Activated CD4-positive, alpha-beta T cell treated with anti-CD3 and anti-CD28 coated beads for 24 hours (primary cell): Measurements from ENCODE around the gene ITIH3.

Experiments
- DNase-seq, 2 donors: peaks; one replicate each; pipeline ENCODE4 v3.0.0-alpha.2; 2020; ENCODE audit warnings: low read depth in 2 of 2

The ITIH3 gene

GRCh38 chr3:52779011-52779836 lies 15.4 kb upstream of the ITIH3 start:
- DNase-seq = no peak

DNA sequence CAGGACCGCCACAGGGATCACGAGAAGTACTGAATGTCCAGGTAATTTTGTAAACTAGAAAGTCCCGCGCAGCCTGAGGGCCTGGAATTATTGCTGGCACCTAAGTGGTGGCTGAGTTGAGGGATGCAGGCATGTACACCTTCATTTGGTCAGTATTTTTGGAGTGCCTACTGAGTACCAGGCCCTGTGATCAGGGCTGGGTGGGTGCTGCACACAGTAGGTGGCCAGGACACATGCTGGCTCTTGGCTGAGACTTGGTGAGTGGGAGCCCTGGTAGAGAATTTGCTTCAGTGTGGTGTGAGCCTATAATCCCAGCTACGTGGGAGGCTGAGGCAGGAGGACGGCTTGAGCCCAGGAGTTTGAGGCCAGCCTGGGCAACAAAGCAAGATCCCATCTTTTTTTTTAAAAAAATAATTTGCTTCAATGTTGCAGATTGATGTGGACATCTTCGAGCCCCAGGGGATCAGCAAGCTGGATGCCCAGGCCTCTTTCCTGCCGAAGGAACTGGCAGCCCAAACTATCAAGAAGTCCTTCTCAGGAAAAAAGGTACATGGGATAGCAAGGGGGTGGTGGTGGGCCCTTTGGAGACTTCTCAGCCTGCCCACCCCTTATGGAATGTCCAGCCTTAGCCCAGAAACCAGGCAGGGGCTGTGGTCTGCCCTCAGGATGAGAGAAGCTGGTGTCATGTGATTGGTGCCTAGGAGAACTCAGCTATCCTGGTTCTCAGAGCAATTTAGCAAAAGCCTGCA lies 14.6 kb upstream of the ITIH3 start:
- no peak for DNase-seq

DNA sequence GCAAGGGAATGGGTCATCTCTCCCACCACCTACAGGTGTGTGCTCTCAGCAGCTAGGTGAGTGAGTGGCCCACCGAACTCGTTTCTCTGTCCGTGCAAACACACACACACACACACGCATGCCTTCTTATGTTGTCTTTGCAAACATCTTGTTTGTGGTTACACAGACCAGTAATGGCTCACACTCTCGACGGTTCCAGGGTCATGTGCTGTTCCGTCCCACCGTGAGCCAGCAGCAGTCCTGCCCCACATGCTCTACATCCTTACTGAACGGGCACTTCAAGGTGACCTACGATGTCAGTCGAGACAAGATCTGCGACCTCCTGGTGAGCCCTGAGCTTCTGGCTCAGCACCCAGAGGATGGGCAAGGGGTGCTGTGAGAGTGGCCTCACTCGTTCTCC lies 12.9 kb upstream of the ITIH3 start:
- DNase-seq = no peak

- DNase-seq = no peak
Measured at GRCh38 chr3:52782412-52783210, 12.0 kb upstream of the ITIH3 start.

GRCh38 chr3:52783211-52783555 lies 11.4 kb upstream of the ITIH3 start:
- DNase-seq = no peak

GRCh38 chr3:52784021-52784621 lies 10.5 kb upstream of the ITIH3 start:
- DNase-seq = no peak

GRCh38 chr3:52784931-52785590 lies 9.5 kb upstream of the ITIH3 start:
- DNase-seq = no peak

DNA sequence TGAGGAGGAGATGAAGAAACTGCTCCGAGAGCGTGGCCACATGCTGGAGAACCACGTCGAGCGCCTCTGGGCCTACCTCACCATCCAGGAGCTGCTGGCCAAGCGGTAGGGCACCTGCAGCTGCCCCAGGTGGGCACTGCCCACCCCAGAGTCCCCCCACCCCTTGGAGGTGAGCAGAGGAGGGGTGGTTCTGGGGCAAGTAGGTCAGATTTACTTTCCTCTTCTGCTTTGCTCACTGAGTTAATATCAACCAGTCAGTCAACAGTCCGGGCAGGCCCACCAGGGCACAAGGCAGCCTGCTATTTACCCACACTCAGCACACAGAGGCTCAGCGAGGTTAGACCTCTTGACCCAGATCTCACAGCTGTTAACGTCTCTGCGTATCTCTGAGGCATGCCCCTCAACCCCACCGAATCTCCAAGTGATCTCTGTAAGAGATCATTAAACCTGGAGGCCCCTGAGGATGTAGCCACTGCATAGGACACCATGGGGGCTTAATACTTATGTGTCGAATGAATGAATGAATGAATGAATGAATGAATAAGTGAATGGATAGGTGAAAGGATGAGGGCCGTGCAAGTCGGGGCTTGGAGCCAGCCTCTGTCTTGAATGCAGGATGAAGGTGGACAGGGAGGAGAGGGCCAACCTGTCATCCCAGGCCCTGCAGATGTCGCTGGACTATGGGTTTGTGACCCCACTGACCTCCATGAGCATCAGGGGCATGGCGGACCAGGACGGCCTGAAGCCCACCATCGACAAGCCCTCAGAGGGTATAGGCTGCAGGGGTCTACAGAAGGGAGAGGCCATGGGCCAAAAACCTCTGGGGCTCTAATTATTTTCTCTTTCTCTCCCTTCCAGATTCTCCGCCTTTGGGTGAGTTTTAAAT lies 8.0 kb upstream of the ITIH3 start:
- no peak for DNase-seq

GRCh38 chr3:52787246-52787645 lies 7.3 kb upstream of the ITIH3 start:
- DNase-seq = no peak

GRCh38 chr3:52787672-52788625 lies 6.6 kb upstream of the ITIH3 start:
- DNase-seq = no peak

DNA sequence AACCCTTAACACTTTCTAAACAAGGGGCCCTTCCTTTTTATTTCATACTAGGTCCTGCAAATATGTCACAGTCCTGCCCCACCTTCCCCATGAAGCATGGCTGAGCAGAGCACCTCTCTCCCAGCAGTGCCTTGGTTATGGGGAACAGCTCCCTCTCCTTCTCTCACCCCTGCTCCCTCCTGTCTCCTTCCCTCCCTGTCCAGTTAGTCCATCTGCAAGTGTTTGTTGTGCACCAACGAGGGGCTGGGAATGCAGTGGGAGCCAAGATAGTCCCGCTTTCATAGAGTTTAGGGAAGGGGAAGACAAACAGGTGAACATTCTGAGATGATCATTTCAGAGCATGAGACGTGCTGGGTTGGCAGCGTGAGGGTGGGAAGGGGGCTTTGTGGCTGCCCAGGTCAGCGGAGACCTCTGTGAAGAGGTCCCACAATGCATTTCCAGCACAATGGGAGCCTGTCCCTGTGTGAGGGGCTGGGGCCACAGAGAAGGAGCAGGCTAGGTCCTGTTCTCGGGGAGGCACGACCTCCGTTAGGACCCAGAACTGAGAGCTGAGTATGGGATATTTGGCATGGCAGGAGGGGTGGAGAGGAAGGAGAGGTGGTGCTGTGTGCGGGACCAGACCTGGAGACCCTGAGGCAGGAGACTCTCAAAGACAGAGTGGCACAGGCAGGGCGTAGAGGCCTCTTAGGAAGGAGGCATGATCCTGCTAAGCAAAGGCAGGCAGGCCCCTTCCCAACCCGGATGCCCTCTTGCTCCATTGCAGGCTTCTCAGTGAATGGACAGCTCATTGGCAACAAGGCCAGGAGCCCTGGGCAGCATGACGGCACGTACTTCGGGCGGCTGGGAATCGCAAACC lies 5.5 kb upstream of the ITIH3 start:
- DNase-seq = no peak

- no peak for DNase-seq
Measured at GRCh38 chr3:52789746-52790040, 4.9 kb upstream of the ITIH3 start.

DNA sequence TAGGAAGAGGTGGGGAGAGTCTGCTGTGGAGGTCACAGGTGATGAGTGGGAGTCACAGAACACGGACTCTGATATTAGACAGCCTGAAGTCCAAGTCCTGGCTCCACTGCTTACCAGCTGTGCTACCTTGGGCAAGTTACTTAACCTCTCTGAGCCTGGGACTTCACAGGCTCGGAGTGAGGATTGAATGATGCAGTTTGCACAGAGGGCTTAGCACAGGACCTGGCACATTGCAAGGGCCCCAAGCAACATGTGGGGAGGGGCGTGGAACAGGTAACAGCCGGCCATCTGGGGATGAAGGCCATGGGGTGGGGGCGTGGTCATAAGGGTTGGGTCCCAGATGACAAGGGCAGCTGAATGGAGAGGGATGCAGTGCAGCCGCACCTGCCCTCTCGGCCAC lies 4.3 kb upstream of the ITIH3 start:
- no peak for DNase-seq

- DNase-seq = no peak
Measured at GRCh38 chr3:52790741-52791140, 3.9 kb upstream of the ITIH3 start.

GRCh38 chr3:52791366-52791765 lies 3.2 kb upstream of the ITIH3 start:
- DNase-seq = no peak

DNA sequence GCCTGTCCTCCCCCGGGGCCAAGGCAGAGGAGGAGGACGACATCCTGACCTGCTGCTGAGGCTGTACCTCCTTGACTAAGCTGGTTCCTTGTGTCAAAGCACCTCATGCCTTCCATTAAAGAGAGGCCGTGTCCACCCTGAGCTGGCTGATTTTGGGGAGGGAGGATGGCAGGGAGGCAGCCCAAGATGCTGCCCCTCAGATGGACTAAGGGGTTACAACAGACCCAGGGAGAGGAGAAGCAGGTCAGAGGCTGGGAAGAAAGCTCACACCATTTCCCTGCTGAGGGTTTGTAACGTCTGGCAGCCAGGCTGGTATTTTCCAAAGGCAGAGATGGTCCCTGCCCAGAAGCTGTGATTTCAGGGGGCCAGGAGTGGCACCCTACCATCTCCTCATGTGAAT lies 2.7 kb upstream of the ITIH3 start:
- no peak for DNase-seq

- no peak for DNase-seq
Measured at GRCh38 chr3:52792413-52792812, 2.2 kb upstream of the ITIH3 start.

DNA sequence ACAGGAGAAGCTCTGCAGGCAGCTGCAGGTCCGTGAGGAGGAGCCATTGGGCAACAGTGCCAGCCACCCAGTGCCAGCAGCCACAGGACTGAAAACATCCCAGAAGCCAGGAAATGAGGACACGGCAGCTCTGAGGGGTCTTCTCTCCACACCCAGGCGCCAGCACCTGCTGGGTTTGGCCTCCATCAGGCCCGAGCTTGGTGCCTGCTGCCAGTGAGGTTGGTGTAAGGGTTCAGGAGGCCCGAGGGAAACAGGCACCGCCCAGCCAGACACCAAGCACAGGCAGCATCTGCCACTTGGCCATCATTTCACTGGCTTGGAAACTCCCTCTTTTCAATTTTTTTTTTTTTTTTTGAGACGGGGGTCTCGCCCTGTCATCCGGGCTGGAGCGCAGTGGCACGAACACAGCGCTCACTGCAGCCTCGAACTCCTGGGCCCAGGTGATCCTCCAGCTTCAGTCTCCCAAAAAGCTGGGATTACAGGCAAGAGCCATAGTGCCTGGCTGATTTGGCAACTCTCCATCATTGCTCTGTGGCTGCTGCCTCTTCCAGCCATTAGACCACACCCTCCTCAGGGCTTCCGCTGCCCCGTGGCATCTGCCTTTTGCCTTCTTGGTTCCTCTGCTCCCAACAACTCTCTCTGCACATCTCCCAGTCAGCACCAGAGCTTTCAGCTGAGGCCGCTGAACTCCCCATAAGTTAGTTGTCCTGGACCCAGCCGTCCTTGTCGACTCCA lies 1.5 kb upstream of the ITIH3 start:
- no peak for DNase-seq
